NCI-H2029 treated with DMSO at 0.1 percent for 48 hours (cell line): ENCODE measurements around the gene DCDC2C.
"Not testable (repeated sequence)": the region's sequence is repeated elsewhere in the genome, so short reads cannot be mapped to it uniquely, and the experiment has no call there.

Source experiments
- DNase-seq: peaks from one replicate; lab custom pipeline; 2025; lab: John Stamatoyannopoulos, UW

Gene DCDC2C, protein sequence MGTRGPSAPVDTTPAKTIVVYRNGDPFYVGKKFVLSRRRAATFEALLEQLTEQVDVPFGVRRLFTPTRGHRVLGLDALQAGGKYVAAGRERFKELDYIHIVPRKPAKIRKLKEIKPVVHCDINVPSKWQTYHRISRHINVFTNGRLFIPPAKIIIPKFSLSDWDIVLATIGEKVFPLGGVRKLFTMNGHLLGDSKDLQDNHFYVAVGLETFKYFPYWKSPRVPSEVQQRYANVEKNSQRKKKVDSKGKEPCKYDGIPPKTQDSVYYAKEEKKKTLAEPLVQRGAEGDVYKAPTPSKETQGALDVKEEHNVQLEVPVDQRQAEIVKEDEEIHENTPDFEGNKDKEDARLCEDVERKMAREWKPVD

DNA sequence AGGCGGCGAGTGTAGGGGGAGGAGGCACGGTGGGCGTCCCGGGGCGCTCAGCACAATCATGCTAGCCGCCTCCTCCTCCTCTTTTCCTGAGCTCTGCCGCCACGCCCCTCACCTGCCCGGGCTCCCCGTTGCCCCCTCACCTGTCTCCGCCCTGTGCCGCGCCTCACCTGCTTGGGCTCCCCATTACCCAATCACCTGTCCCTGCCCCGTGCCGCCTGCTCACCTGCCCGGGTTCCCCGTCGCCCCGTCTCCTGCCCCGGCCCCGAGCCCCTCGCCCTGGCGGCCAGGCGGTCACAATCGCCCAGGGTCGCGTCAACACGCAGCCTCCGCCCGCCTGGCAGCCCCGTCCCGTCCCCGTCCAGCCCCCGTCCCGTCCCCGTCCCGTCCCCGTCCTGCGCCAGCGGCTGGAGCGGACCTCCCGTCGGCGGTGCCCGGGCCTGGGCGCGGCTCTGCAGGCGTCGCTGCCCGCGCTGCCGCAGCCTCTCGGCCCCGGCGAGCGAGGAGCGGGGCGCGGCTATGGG lies at the start of gene DCDC2C:
Gene DCDC2C (plus strand): TSS at position 340 of the 521 bp plus-strand sequence. CDS start 177 bp downstream, at position 517.
- no peak for DNase-seq

DNA sequence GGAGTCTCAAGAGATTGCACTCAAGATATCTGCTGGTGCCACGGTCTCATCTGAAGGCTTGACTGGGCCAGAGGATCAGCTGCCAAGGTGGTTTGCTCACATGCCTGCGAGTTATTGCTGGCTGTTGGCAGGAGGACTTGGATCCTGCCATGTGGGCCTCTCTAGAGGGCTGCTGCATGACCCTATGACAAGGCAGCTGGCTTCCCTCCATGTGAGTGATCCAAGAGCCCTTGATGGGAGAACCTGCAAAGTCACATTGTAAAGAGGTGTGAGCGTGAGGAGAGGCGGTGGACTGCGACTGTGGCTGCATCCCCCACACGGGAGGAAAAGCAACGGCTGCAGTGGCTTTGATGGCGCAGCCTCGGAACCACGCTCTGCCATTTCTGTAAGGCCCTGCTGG lies 49.4 kb upstream of the DCDC2C start:
- DNase-seq, result peak; percentile 2

DNA sequence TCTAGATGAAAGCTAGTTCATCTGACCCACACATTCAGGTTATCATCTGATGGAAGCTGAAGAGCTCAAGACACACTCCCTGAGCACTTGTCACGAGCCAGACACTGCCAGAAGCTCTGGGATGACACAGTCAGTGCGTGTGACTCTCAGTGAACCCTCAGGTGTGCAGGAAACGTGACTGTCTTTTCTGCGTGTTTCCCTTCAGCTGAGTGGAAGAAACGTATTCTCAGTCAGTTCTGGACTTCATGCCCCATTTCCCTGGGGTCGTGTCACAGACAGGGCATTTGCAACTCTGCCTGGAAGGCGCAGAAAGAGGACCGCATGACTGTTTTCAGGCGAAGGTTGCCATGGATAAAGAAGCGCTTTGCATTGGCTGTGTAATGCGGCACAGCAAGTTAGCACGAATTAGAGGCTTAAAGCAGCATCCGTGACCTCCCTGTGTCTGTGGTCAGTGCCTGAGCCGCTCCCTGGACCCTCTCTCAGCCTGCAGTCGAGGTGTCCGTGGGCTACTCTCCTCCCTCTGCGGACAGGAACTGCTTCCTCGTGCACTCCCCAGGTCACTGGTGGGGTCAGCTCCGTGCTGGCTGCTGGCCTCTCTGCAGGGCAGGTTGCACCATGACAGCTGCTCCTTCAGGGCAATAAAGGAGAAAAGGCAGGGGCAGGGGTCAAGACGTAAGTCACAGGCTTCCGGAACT lies 48.7 kb upstream of the DCDC2C start:
- no peak for DNase-seq

DNA sequence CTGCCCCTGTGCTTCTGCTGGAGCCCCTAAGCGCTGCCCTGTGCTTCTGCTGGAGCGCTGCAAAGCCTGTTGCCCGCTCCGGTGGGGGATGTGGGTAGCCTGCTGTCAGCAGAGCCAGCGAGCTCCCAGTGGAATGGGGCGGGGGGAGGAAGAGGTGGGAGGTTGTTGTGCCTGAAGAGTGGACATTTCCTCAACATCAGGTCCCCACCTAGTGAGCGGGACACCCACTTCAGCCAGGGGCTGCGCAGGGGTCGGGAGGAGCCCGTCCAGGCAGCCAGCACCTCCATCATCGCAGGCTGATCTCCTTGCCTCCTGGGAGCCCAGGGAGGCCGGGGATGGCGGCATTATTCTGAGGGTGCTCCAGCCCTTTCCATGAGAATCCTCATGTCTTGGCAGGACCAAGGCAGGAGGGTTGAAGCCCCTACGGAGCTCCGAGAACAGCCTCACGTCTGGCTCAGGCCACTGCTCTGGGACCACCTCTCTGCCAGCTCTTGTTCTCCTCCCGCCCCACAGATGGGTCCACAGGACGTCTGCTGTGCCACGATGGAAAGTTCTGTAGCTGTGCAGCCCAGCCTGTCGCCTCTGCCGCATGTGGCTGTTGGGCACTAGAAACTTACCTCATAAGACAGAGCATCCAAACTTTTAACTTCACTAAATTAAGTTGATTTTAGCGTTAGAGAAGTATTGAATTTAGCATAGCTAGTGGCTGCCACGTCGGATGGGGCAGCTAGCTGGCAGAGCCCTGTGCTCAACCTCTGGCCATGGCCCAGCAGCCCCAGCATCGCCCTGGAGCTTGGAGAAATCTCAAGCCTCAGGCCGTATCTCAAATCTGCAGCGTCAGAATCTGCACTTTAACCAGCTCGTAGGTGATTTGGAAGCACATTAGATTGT lies 47.3 kb upstream of the DCDC2C start:
- DNase-seq, result no peak

DNA sequence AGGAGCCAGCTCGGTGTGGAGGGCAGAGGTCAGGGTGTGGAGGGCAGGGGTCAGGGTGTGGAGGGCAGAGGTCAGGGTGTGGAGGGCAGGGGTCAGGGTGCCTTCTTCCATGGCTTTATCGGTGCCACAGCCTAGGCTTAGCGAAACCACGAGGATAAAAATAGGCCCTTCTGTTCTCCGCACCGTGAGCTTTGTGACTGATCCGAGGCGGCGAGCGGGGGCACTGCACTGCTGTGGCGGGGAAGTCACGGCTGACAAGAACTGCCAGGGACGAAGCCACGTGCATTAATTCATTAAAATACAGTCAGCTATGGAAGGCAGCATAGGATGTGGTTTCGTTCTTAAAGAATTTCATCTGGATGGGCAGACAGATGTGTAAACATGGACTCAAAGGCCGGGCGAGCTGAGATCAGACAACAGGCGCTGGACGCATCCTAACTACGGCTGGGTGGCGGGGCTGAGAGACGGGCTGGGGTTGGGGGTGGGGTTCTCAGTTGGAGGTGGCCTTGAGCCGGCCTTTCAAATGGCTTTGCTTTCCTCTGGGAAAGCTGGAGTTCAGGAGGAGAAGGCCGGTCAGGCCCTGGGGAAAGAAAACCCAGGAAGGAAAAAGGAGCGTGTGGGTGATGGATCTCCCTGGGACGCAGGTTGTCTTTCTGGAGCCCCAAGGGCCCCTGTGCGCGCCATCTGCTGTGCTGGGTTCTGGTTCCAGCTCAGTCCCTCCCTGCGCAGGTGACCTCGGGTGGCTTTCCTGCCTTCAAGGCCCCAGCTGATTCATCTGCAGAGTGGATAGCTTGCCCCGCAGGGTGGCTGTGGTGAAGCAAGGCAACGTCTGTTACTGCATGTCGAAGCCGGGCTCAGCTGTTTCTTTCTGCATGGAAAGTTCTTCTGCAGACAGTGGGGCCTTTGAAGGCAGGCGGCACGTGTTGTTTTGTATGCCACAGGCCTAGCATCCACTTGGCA lies 46.3 kb upstream of the DCDC2C start:
- DNase-seq, result no peak

DNA sequence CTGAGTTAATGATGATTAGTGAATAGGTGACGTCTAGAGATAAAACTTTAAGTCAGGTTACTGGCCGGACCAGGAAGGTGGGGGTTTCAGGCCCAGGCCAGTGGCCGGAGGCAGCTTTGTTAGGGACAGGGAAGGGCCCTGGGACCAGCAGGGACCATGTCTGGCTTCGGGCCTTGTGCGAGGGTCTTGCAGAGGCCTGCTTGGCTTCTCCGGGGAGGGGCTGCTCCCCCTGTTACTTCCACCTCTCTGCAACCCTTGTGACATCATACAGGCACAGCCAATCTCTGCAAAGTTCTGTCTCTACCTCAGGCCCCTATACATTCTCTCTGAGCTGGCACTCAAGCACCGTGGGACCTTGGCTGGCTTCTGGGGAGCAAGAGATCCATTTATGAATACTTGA lies 45.5 kb upstream of the DCDC2C start, which contains the start of gene ALLC:
Gene ALLC (plus strand): TSS at position 320 of the 400 bp plus-strand sequence. CDS start 12,958 bp downstream, outside the sequence.
- no peak for DNase-seq

DNA sequence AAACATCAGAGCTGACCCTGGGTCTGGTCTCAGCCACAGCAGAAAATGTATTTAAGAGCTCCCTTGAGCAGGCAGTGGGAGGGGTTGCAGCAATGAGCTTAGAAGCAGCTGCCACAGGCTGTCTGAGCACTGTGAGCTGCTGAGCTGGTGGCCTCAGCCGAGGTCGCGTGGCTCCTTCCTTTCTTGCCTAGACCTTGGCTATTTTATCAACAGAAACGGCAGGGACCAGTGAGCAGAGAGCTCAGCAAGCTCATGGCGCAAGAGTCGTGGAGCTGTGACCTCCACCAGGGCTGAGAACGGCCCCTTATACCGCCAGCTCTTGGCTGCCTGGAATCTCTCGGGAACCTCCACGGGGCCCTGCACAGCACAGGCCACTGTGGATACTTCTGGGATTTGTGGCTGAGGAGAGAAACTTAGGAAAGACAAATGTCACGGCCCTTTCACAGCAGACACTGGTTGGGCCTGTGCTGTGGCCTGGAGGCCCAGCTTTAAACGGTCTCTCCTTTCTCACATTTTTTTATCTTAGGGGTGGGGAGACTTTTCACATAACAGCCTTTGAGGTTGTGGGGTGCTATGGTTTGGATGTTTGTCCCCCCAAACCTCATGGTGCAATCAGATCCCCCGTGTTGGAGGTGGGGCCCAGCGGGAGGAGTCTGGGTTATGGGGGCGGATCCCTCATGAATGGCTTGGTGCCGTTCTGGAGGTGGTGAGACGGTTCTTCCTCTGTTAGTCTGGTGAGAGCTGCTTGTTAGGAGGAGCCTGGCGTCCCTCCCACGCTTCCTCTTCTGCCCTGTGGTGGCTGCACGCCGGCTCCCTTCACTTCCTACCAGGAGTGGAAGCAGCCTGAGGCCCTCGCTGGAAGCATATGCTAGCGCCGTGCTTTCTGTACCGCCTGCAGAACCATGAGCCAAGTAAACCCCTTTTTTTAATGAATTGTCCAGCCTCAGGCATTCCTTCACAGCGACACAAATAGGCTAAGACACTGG lies 43.6 kb upstream of the DCDC2C start:
- no peak for DNase-seq

DNA sequence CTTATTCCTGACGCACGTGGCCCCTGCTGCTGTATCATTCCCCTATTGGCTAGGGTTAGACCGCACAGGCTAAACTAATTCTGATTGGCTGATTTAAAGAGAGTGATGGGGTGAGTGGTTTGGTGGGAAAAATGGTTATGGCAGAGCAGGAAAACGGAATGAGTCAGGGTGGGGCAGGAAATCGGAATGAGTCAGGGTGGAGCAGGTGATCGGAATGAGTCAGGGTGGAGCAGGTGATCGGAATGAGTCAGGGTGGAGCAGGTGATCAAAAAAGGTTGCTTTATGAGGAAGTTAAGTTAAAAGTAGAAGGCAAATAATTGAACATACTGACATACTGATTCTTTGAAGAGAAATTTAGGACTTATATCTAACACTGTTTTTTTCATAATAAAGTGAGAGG lies 42.7 kb upstream of the DCDC2C start:
- not testable (repeated sequence) for DNase-seq

DNA sequence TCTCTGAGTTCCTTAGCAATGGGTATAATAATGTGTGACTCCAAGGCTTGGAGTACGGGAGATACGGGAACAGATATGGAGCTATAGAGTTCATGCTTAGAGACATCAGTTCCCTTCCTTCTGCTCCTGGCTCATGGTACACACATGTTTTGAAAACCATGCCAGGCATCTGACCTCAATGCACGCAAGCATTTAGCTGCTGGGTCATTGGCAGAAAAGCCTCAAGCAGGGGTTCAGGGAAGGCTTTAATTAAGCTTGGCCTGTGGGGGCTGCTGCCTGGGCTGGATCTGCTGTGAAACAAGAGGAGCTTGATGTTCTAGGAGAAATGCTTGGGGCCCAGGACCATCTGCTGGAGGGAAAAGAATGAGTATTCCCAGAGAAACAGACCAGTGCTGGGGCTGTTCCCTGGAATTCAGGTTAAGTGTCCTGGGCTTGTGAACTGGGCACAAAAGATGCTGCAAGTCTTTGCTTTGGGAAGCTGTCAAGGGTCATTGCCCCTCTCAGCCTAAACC lies 42.2 kb upstream of the DCDC2C start:
- DNase-seq, result no peak

DNA sequence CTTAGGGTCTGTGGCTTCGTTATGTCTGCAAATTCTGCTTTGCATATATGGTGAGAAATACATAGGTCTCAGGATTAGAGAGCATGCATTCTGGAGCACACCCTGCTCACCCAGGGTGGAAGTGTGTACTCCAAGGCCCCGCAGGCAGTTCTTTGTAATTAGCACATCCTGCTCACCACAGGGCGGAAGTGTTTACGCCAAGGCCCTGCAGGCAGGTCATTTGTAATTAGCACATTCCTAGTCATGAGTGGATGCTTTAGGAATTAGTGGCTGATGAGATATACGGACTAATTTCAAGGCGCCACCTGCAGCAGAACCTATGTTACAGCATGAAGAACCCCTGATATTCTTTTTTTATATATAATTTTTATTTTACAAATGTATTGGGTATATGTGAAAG lies 41.1 kb upstream of the DCDC2C start:
- no peak for DNase-seq

DNA sequence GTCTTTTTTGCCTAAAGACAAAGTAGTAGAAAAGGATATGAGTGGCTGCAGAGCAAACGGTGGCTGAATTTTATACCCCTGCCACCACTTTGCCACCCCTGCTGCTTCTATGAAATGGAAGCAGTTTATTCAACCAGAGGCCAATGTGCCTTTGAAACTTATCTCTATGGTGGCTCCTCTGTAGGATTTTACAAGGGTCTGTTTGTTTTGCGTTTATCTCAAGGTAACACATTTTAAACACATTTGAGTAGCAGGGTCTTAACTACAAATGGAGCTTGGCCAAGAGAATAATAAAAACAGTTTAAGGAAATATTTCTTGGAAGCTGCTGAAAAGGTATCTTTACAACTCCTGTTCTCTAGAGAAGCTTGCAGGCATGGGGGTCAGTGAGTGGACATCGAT lies 39.3 kb upstream of the DCDC2C start:
- DNase-seq, result no peak

DNA sequence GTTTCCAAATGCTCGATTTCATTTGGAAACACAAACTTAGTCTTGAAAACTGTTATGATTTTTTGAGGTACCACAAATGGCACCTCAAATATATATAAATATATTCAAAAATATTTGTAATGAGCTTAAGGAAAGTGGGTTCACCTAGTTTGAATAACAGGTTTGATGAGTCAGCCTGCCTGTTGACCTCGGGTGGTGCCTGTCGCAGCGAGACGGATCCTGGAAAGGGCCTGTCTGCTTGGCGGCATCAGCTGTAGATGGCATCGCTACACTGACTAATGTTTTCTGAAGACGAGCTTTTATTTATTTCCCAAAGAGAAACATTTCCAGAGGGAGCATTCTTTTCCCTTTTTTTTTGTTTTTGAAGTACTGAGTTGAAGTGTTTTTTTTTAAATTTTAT lies 38.5 kb upstream of the DCDC2C start:
- no peak for DNase-seq

DNA sequence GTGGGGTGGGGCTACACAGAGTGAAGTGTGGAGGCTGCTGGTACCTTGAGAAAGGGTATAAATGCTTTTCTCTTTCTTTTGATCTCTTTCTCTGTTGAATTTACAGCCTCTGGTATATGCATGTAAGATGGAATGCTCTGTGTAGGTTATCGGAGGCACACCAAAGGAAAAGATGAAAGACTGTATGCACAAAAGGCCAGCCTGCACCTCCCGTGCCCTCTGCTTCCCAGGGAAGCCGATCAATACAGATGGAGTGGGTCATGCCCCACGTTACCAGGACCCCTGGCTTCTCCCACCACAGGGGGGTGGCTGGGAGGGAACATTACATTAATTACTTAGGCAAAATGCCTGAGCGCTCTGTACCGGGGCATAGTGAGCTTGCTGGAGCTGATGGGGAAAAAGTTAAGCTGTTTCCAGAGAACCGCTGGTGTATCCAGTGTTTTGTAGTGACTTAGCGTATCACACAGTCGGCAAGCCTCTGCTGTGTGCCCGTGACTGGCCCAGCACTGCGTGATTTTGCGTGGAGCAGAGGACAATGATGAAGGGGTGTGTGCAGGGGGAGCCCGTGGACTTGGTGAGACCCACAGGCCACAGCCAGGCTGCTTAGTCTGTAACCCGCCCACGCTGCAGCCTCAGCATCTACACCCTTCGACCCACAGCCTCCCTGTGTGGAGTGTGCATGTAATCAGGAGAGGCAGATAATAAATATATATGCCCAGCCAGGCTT lies 37.3 kb upstream of the DCDC2C start:
- no peak for DNase-seq

DNA sequence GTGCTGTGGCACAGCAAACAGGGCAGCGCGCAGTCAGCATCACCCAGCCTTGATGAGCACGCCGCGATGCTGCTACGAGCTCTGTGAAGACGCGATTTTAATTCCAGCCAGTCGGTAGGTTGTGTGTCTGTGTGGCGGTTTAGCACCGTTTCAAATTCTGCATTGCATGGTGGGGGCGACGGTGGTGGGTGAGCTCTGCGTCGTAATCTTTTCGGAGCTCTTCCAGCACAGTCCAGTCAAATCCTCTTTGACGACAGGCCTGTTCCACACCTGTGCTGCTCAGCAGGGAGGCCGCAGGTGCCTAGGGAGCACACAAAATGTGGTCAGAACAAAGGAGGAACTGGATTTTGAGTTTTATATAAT lies 36.8 kb upstream of the DCDC2C start:
- DNase-seq, result no peak

DNA sequence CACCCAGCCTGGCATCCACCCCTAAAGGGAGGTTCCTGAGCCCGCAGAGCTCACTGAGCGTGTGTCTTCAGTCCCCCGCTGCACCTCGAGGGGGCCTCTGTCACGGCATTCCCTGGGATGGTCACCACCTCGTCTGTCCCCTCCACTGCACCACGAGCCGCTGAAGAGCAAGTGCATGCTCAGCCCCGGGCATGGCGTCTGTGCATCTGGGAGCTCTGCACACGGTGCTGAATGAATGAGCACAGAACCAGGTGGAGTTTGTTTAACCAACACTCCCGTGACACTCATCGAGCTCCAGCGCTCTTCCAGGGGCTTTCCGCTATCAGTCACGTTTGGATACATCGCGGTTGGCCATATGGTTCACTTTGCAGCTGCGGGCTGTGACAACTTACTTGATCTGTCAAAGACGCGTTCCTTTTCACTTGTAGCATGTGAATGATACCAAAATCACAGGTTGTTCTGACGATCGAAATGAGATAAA lies 36.2 kb upstream of the DCDC2C start:
- DNase-seq, result peak; percentile 4

DNA sequence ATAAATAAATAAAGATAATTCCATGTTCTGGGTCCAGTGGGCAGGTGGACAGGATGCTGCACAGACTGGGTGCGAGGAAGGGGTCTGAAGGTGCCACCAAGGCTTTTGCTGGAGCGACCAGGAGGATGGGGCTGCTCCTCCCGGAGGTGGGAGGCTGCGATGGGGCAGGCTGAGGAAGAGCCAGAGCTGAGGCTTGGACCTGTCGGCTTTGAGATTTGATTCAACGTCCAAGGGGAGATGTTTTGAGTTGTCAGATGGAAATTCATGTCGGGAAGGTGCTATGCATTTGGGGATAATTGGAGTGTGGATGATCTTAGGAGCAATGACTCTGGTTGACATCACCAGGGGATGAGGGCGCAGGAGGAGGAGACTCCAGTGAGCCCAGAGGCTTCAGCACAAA lies 33.7 kb upstream of the DCDC2C start:
- DNase-seq, result no peak

DNA sequence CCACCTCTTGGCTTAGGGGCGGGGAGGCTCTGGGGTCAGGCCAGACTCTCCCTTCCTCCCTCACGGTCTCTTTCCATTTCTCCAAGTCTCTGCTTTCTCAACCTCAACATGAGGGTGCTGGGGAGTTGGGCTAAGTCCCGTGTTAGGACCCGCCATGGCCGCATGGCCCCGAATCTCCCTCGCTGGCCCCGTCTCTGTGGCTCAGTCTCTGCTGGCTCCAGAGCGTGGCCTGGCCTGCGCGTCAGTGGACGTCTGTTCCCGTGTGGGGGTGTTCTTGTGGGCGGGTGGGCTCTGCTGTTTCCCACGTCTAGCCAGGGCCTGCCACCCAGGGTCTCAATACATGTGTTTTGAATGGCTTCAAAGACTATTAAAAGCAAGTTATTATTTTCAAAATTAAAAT lies 33.0 kb upstream of the DCDC2C start:
- no peak for DNase-seq

DNA sequence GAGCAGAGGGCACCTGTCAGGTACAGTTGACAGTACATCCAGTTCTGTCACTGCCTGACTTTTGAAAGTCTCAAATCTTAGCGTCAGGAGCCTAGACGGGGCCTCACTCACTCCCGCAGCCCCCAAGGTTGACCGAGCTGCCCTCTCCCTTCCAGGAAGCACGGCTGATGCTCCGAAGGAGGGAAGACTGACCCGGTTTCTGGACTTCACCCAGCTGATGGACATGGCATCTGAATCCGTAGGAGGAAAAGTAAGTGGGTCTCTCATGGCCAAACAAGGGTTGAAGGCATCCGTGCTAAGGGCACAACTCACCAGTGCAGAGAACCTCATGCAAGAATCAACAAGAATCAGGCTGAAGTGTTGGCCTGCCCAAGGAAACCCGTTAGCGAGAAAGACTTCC lies 32.4 kb upstream of the DCDC2C start:
- no peak for DNase-seq
